Aortic smooth muscle cell (primary cell): Measurements from ENCODE around the gene RRP12. TPM values are rescaled to one million over a fixed set of nuclear protein-coding genes. Genes with fewer than 3 reads are reported as not detected.

Experiments used
- total RNA-seq: library from RNA; depleted of rRNA; stranded (reverse); fragments of >200 nt; gene quantifications from 2 replicates; pipeline ENCODE4 v1.2.3, GENCODE V29; 2014

RRP12 gene
- 10.1 and 15.7 TPM in 2 replicates for total RNA-seq

GRCh38 chr10:97400665-97401454, at the start of gene RRP12:
RRP12 (minus strand) TSS chr10:97401340; CDS start chr10:97401231, 109 bp downstream.

GRCh38 chr10:97445722-97446639, 44.8 kb upstream of the RRP12 start, which contains the start of the genes EXOSC1 and ZDHHC16:
EXOSC1 (minus strand) TSS chr10:97446006; CDS start chr10:97445985, 21 bp downstream.
ZDHHC16 (plus strand) TSS chr10:97446175; CDS start chr10:97451676, 5,501 bp downstream.

GRCh38 chr10:97425964-97426775, 25.0 kb upstream of the RRP12 start, which contains the start of gene PGAM1:
PGAM1 (plus strand) TSS chr10:97426191; CDS start chr10:97426308, 117 bp downstream.

GRCh38 chr10:97334370-97335175, 66.6 kb downstream of the RRP12 start, which contains the start of gene FRAT2:
FRAT2 (minus strand) TSS chr10:97334729; CDS start chr10:97334572, 157 bp downstream.

GRCh38 chr10:97318772-97319651, 82.1 kb downstream of the RRP12 start, which contains the start of gene FRAT1:
FRAT1 (plus strand) TSS chr10:97319271; CDS start chr10:97319454, 183 bp downstream.

Other genes starting within 250 kb of the RRP12 start
- gene SLIT1, start 215.4 kb downstream of the RRP12 start, total RNA-seq = 0.26 and 0.31 TPM in 2 replicates
- 8.1 and 9.1 TPM in 2 replicates for gene ARHGAP19, start 108.7 kb downstream of the RRP12 start, total RNA-seq
- 1.7 and 2.1 TPM in 2 replicates for gene FRAT1, start 82.1 kb downstream of the RRP12 start, total RNA-seq
- 4.4 and 5.4 TPM in 2 replicates for gene FRAT2, start 66.6 kb downstream of the RRP12 start, total RNA-seq
- 224 and 247 TPM in 2 replicates for gene PGAM1, start 24.9 kb upstream of the RRP12 start, total RNA-seq
- gene EXOSC1, start 44.7 kb upstream of the RRP12 start, total RNA-seq = 27.9 and 32.0 TPM in 2 replicates
- 35.0 and 38.7 TPM in 2 replicates for gene ZDHHC16, start 44.8 kb upstream of the RRP12 start, total RNA-seq
- 46.2 and 49.2 TPM in 2 replicates for gene MMS19, start 97.1 kb upstream of the RRP12 start, total RNA-seq
- gene UBTD1, start 97.6 kb upstream of the RRP12 start, total RNA-seq = 22.5 and 22.9 TPM in 2 replicates
- 0.50 and 1.5 TPM in 2 replicates for gene ANKRD2, start 171.4 kb upstream of the RRP12 start, total RNA-seq
- 2.5 and 3.3 TPM in 2 replicates for gene HOGA1, start 183.0 kb upstream of the RRP12 start, total RNA-seq
- 0.12 and 0.13 TPM in 2 replicates for gene C10orf62, start 188.4 kb upstream of the RRP12 start, total RNA-seq
- gene MORN4, start 232.2 kb upstream of the RRP12 start, total RNA-seq = 7.8 and 10.4 TPM in 2 replicates
- gene PI4K2A, start 239.3 kb upstream of the RRP12 start, total RNA-seq = 23.3 and 25.0 TPM in 2 replicates